Neutrophil (primary cell): Measurements from ENCODE around the gene WIPF3.

ENCODE experiments used
- H3K27ac ChIP-seq: fragments of 200-600 bp; sonication (generic); 2 replicates; pipeline ENCODE4 v1.5.1; 2016; ENCODE audit warnings: mild to moderate bottlenecking, moderate library complexity
- H3K27me3 ChIP-seq: fragments of 200-600 bp; sonication (generic); 2 replicates; pipeline ENCODE4 v1.6.0; 2016; ENCODE audit warnings: mild to moderate bottlenecking
- H3K36me3 ChIP-seq: fragments of 200-600 bp; sonication (generic); 2 replicates; pipeline ENCODE4 v1.5.1; 2017
- H3K4me1 ChIP-seq, 2 experiments: fragments of 200-600 bp in 1 of 2; sonication (generic) in 1 of 2; 1 replicate in 1 of 2; 2 replicates in 1 of 2; pipeline versions ENCODE4 v1.5.1 to v1.6.1; 2013 to 2016; ENCODE audit warnings: low read depth in 1 of 2, low read length in 1 of 2, mild to moderate bottlenecking in 1 of 2, moderate library complexity in 1 of 2; ENCODE audit not compliant: control insufficient read depth in 1 of 2, insufficient read depth in 1 of 2
- H3K4me3 ChIP-seq, 2 experiments: fragments of 200-600 bp in 1 of 2; sonication (generic) in 1 of 2; 1 replicate in 1 of 2; 2 replicates in 1 of 2; pipeline ENCODE4 v1.5.1; 2013 to 2016; ENCODE audit warnings: low read depth in 1 of 2, low read length in 1 of 2, mild to moderate bottlenecking in 1 of 2, moderate library complexity in 1 of 2
- H3K9me3 ChIP-seq: fragments of 200-600 bp; sonication (generic); 2 replicates; pipeline ENCODE4 v1.5.1; 2016
- CTCF ChIP-seq: fragments of 200-600 bp; sonication (generic); IDR thresholded peaks from 2 replicates; pipeline ENCODE4 v1.5.1; 2016; ENCODE audit warnings: antibody characterized with exemption

Gene WIPF3

GRCh38 chr7:29871787-29872398, 65.6 kb downstream of the WIPF3 start:
- H3K4me1 ChIP-seq: peaks cover 0 to 6% of the 10 kb centered on the region in 2 experiments
- no peaks in the 10 kb centered on the region for H3K9me3 ChIP-seq
- H3K27me3 ChIP-seq: no peaks in the 10 kb centered on the region

GRCh38 chr7:29873644-29874294, 67.5 kb downstream of the WIPF3 start:
- Histone ChIP-seq H3K4me3 (no peak overlapping the region), H3K36me3 (no peaks in the 10 kb centered on the region), H3K4me1 (peaks cover 0 to 6% of the 10 kb centered on the region in 2 experiments), H3K27ac (no peak overlapping the region), H3K9me3 (no peaks in the 10 kb centered on the region), H3K27me3 (no peaks in the 10 kb centered on the region)
- no peak for TF ChIP-seq CTCF

More at GRCh38 chr7:29871787-29872398, 65.6 kb downstream of the WIPF3 start:
- TF ChIP-seq CTCF: no peak
- Histone ChIP-seq H3K27ac (no peak overlapping the region), H3K4me3 (no peak overlapping the region), H3K36me3 (no peaks in the 10 kb centered on the region)

GRCh38 chr7:29875741-29876140, 69.4 kb downstream of the WIPF3 start:
- H3K4me1 ChIP-seq: peaks cover 0 to 6% of the 10 kb centered on the region in 2 experiments

GRCh38 chr7:29877196-29877595, 70.9 kb downstream of the WIPF3 start:
- H3K4me1 ChIP-seq: peaks cover 0 to 2% of the 10 kb centered on the region in 2 experiments
- no peaks in the 10 kb centered on the region for H3K9me3 ChIP-seq
- H3K27ac ChIP-seq: no peak overlapping the region
- H3K27me3 ChIP-seq: no peaks in the 10 kb centered on the region
- TF ChIP-seq CTCF: no peak
- H3K4me3 ChIP-seq: no peak overlapping the region
- no peaks in the 10 kb centered on the region for H3K36me3 ChIP-seq

More at GRCh38 chr7:29875741-29876140, 69.4 kb downstream of the WIPF3 start:
- TF ChIP-seq CTCF: no peak
- Histone ChIP-seq H3K9me3 (no peaks in the 10 kb centered on the region), H3K27me3 (no peaks in the 10 kb centered on the region), H3K4me3 (no peak overlapping the region), H3K36me3 (no peaks in the 10 kb centered on the region), H3K27ac (no peak overlapping the region)

- peak; percentile 9 for TF ChIP-seq CTCF
- no peaks in the 10 kb centered on the region for H3K36me3 ChIP-seq
- H3K4me1 ChIP-seq: no peaks in the 10 kb centered on the region
- H3K4me3 ChIP-seq: no peak overlapping the region
- no peak overlapping the region for H3K27ac ChIP-seq
- peaks cover 10% of the 10 kb centered on the region for H3K27me3 ChIP-seq
- H3K9me3 ChIP-seq: no peaks in the 10 kb centered on the region
These were observed 71.9 kb downstream of the WIPF3 start for GRCh38 chr7:29878081-29878688.
